PFSK-1 (cell line): ENCODE data around the gene UTP11.

Source experiments
- POLR2AphosphoS5 ChIP-seq: IDR thresholded peaks from 2 replicates; pipeline ENCODE4 v1.6.1; 2012; ENCODE audit warnings: low read depth, mild to moderate bottlenecking, control low read depth, low read length, moderate library complexity
- TAF1 ChIP-seq: IDR thresholded peaks from 2 replicates; pipeline ENCODE4 v1.6.1; 2012; ENCODE audit warnings: low read length, control low read depth, borderline replicate concordance; ENCODE audit not compliant: insufficient read depth

- TF ChIP-seq TAF1: no peak
- no peak for TF ChIP-seq POLR2AphosphoS5
Observed at GRCh38 chr1:38046884-38047602, 34.5 kb downstream of the UTP11 start.
